KG1 (cell line): ENCODE measurements around the gene ITGB1BP1.

ENCODE experiments used
- DNase-seq: peaks from one replicate; lab custom pipeline; 2025; lab: John Stamatoyannopoulos, UW

The ITGB1BP1 gene

GRCh38 chr2:9423100-9423921 lies at the start of gene ITGB1BP1, which contains the start of gene CPSF3:
Gene ITGB1BP1, minus strand, starts transcription at chr2:9423528. Its CDS starts 4,831 bp downstream, at chr2:9418697.
Gene CPSF3, plus strand, starts transcription at chr2:9423654. Its CDS starts 120 bp downstream, at chr2:9423774.
- DNase-seq, result peak; percentile 94

- no peak for DNase-seq
Observed at GRCh38 chr2:9472511-9472910, 49.2 kb upstream of the ITGB1BP1 start.

GRCh38 chr2:9471206-9471605 lies 47.9 kb upstream of the ITGB1BP1 start:
- no peak for DNase-seq

- DNase-seq, result no peak
Observed at GRCh38 chr2:9467687-9468086, 44.4 kb upstream of the ITGB1BP1 start.

GRCh38 chr2:9466147-9466683 lies 42.9 kb upstream of the ITGB1BP1 start:
- DNase-seq, result no peak

GRCh38 chr2:9465170-9465569 lies 41.8 kb upstream of the ITGB1BP1 start:
- no peak for DNase-seq

GRCh38 chr2:9463698-9464034 lies 40.3 kb upstream of the ITGB1BP1 start:
- no peak for DNase-seq

- DNase-seq, result no peak
Observed at GRCh38 chr2:9462886-9463697, 39.8 kb upstream of the ITGB1BP1 start.

- no peak for DNase-seq
Observed at GRCh38 chr2:9462313-9462712, 39.0 kb upstream of the ITGB1BP1 start.

- DNase-seq, result no peak
Observed at GRCh38 chr2:9461079-9461478, 37.8 kb upstream of the ITGB1BP1 start.

- no peak for DNase-seq
Observed at GRCh38 chr2:9460441-9461017, 37.2 kb upstream of the ITGB1BP1 start.

- DNase-seq, result no peak
Observed at GRCh38 chr2:9451231-9451630, 27.9 kb upstream of the ITGB1BP1 start.

- no peak for DNase-seq
Observed at GRCh38 chr2:9445089-9445488, 21.8 kb upstream of the ITGB1BP1 start.

GRCh38 chr2:9443526-9443925 lies 20.2 kb upstream of the ITGB1BP1 start:
- no peak for DNase-seq

- no peak for DNase-seq
Observed at GRCh38 chr2:9441556-9441955, 18.2 kb upstream of the ITGB1BP1 start.

- no peak for DNase-seq
Observed at GRCh38 chr2:9440058-9440727, 16.9 kb upstream of the ITGB1BP1 start.

GRCh38 chr2:9439536-9439935 lies 16.2 kb upstream of the ITGB1BP1 start:
- DNase-seq, result no peak

GRCh38 chr2:9434489-9434888 lies 11.2 kb upstream of the ITGB1BP1 start:
- DNase-seq, result no peak

GRCh38 chr2:9430316-9431293 lies 7.3 kb upstream of the ITGB1BP1 start:
- DNase-seq, result no peak

GRCh38 chr2:9428965-9429577 lies 5.7 kb upstream of the ITGB1BP1 start:
- DNase-seq, result no peak
